SK-N-SH (cell line): ENCODE results near the gene FAM229A. TPM values are rescaled to one million over a fixed set of nuclear protein-coding genes. Genes with fewer than 3 reads are reported as not detected.
"Not testable (repeated sequence)": the region's sequence is repeated elsewhere in the genome, so short reads cannot be mapped to it uniquely, and the experiment has no call there.

ENCODE experiments used
- CTCF ChIA-PET: fragments of 300-600, 350-600 bp; formaldehyde crosslinking; extraction: SDS; loops from one replicate; lab custom pipeline; 2021; lab: Yijun Ruan, JAX
- POLR2A ChIA-PET: fragments of 350-600 bp; sonication (Branson Sonifier 250); formaldehyde crosslinking; extraction: SDS; loops from one replicate; lab custom pipeline; 2020; ENCODE audit warnings: antibody characterized with exemption, inconsistent platforms; lab: Yijun Ruan, JAX
- DNase-seq: peaks from one replicate; pipeline ENCODE4 v3.0.0; 2012
- H2AFZ ChIP-seq: fragments of 200-600 bp; sonication (generic); 2 replicates; pipeline ENCODE4 v1.8.1; 2016; ENCODE audit warnings: antibody characterized with exemption, mild to moderate bottlenecking, low read depth
- H3F3A ChIP-seq: fragments of 200-600 bp; sonication (generic); replicated peaks from 2 replicates; pipeline ENCODE3; 2016; ENCODE audit warnings: antibody characterized with exemption, mild to moderate bottlenecking; ENCODE audit not compliant: insufficient read depth
- H3K27ac ChIP-seq, 2 experiments: fragments of 200-500 bp in 1 of 2; fragments of 200-600 bp in 1 of 2; sonication (Bioruptor generic) in 1 of 2; sonication (generic), shearing (Covaris generic) in 1 of 2; 2 replicates each; pipeline versions ENCODE4 v1.5.1 to v1.6.1; 2014 to 2016; ENCODE audit warnings: low read depth in 2 of 2, inconsistent platforms in 1 of 2, low read length in 1 of 2, mild to moderate bottlenecking in 1 of 2, mixed read lengths in 1 of 2
- H3K27me3 ChIP-seq: fragments of 200-600 bp; sonication (generic), shearing (Covaris generic); 2 replicates; pipeline ENCODE4 v1.6.1; 2016; ENCODE audit warnings: mixed run types; ENCODE audit not compliant: insufficient read depth
- H3K36me3 ChIP-seq, 2 experiments: fragments of 200-500 bp in 1 of 2; fragments of 200-600 bp in 1 of 2; sonication (Bioruptor generic) in 1 of 2; sonication (generic) in 1 of 2; replicated peaks in 1 of 2; 2 replicates each; pipeline versions ENCODE3 to v1.5.1; 2014 to 2016; ENCODE audit warnings: low read length in 1 of 2, mild to moderate bottlenecking in 1 of 2; ENCODE audit not compliant: insufficient read depth in 2 of 2, control insufficient read depth in 1 of 2
- H3K4me1 ChIP-seq, 2 experiments: fragments of 200-500 bp in 1 of 2; fragments of 200-600 bp in 1 of 2; sonication (Bioruptor generic) in 1 of 2; sonication (generic), shearing (Covaris generic) in 1 of 2; 2 replicates each; pipeline versions ENCODE4 v1.5.1 to v1.6.1; 2014 to 2016; ENCODE audit warnings: low read depth in 1 of 2, low read length in 1 of 2, mixed run types in 1 of 2; ENCODE audit not compliant: insufficient read depth in 2 of 2, control insufficient read depth in 1 of 2
- H3K4me2 ChIP-seq: fragments of 200-600 bp; sonication (generic), shearing (Covaris generic); 2 replicates; pipeline ENCODE4 v1.6.1; 2017; ENCODE audit warnings: mixed run types
- H3K4me3 ChIP-seq, 2 experiments: fragments of 200-500 bp in 1 of 2; fragments of 200-600 bp in 1 of 2; sonication (Bioruptor generic) in 1 of 2; sonication (generic), shearing (Covaris generic) in 1 of 2; 2 replicates each; pipeline versions ENCODE4 v1.5.1 to v1.8.1; 2014 to 2016; ENCODE audit warnings: low read depth in 2 of 2, inconsistent platforms in 1 of 2, low read length in 1 of 2, mild to moderate bottlenecking in 1 of 2, mixed read lengths in 1 of 2, moderate library complexity in 1 of 2
- H3K79me2 ChIP-seq: fragments of 200-600 bp; sonication (generic); 2 replicates; pipeline ENCODE4 v1.8.1; 2017; ENCODE audit warnings: mild to moderate bottlenecking; ENCODE audit not compliant: insufficient read depth
- H3K9ac ChIP-seq: fragments of 200-600 bp; sonication (generic); 2 replicates; pipeline ENCODE4 v1.6.1; 2017; ENCODE audit warnings: mixed run types
- H3K9me2 ChIP-seq: fragments of 200-600 bp; sonication (generic); 2 replicates; pipeline ENCODE4 v1.6.1; 2017; ENCODE audit warnings: mixed run types
- H3K9me3 ChIP-seq: fragments of 200-600 bp; sonication (generic); 2 replicates; pipeline ENCODE4 v1.6.1; 2017; ENCODE audit warnings: mixed run types, mild to moderate bottlenecking, moderate library complexity
- H4K20me1 ChIP-seq: fragments of 200-600 bp; sonication (generic); 2 replicates; pipeline ENCODE4 v1.6.1; 2017; ENCODE audit warnings: mild to moderate bottlenecking, mixed run types; ENCODE audit not compliant: insufficient read depth
- EZH2phosphoT487 ChIP-seq: fragments of 200-600 bp; sonication (generic); IDR thresholded peaks from 2 replicates; pipeline ENCODE4 v1.6.1; 2017; ENCODE audit warnings: low read depth, mixed run types, mild to moderate bottlenecking, antibody characterized with exemption, moderate library complexity, borderline replicate concordance
- MXI1 ChIP-seq: IDR thresholded peaks from 2 replicates; pipeline ENCODE4 v1.6.1; 2012; ENCODE audit warnings: mild to moderate bottlenecking, low read depth, low read length, improper control_type of control experiment
- POLR2AphosphoS5 ChIP-seq: IDR thresholded peaks from 2 replicates; pipeline ENCODE4 v1.6.1; 2012; ENCODE audit warnings: low read depth, low read length
- RAD21 ChIP-seq: IDR thresholded peaks from 2 replicates; pipeline ENCODE4 v1.6.1; 2012; ENCODE audit warnings: mild to moderate bottlenecking, low read length
- RCOR1 ChIP-seq: fragments of 150-350 bp; IDR thresholded peaks from 2 replicates; pipeline ENCODE4 v1.6.1; 2017; ENCODE audit warnings: antibody characterized with exemption, low read length
- RXRA ChIP-seq: IDR thresholded peaks from 2 replicates; pipeline ENCODE4 v1.4.0; 2012; ENCODE audit warnings: low read depth, mild to moderate bottlenecking, borderline replicate concordance
- WGBS: methylation state at CpG from one replicate; pipeline ENCODE4 v1.1.6; 2017; ENCODE audit warnings: low lambda C conversion rate; 5-methylcytosine and 5-hydroxymethylcytosine counted together
- polyA plus RNA-seq, 3 experiments: library from polyadenylated mRNA; depleted of rRNA; stranded (reverse); fragments of >200 nt; gene quantifications; 2 replicates each; pipeline ENCODE4 v1.2.3, GENCODE V29; 2012
- TF ChIP-seq, protein P1 (sequence below): IDR thresholded peaks from 2 replicates; pipeline ENCODE4 v1.6.1; 2012; ENCODE audit warnings: mild to moderate bottlenecking, low read depth, low read length, moderate library complexity
- TF ChIP-seq, protein P2 (sequence below): IDR thresholded peaks from 2 replicates; pipeline ENCODE4; 2012
- TF ChIP-seq, protein P3 (sequence below): IDR thresholded peaks from 2 replicates; pipeline ENCODE4 v1.4.0; 2012; ENCODE audit warnings: low read depth, borderline replicate concordance
- TF ChIP-seq, protein P4 (sequence below): IDR thresholded peaks from 2 replicates; pipeline ENCODE4 v1.4.0; 2012; ENCODE audit warnings: low read depth

The FAM229A gene
- polyA plus RNA-seq, 1 of the 3 experiments (the other 2 are of a cell fraction) = 8.0 TPM

DNA sequence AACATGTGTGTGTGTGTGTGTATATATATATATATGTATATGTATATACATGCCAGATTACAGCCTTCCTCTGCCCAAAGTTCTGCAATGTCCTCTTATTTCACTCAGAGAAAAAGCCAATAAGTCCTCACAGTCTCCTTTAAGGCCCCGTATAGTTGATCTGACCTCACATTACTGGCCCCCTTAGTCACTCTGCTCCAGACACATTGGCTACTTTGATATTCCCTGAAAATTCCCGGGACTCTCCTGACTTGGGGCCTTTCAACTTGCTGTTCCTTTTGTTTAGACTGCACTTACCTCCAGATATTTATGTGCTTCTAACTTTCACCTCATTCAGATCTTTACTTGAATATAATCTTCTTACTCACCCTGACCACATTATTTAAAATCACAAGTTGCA is 36.1 kb upstream of the FAM229A start:
- WGBS = 49% methylated on average over 2 of the region's 2 CpGs
- Histone ChIP-seq H3K9me2 (no peaks in the 10 kb centered on the region), H3K4me3 (no peak overlapping the region), H2AFZ (no peak overlapping the region), H3K36me3 (no peaks in the 10 kb centered on the region), H4K20me1 (no peaks in the 10 kb centered on the region), H3K4me2 (no peak overlapping the region), H3K9me3 (no peaks in the 10 kb centered on the region), H3K27ac (no peak overlapping the region), H3K4me1 (peaks cover 0 to 1% of the 10 kb centered on the region in 2 experiments; a peak in 2 of 4 replicates), H3F3A (peaks cover 19% of the 10 kb centered on the region), H3K9ac (no peak overlapping the region), H3K79me2 (peaks cover 14% of the 10 kb centered on the region), H3K27me3 (no peaks in the 10 kb centered on the region)
- POLR2A ChIA-PET = no interaction called here
- TF ChIP-seq, protein P1, sequence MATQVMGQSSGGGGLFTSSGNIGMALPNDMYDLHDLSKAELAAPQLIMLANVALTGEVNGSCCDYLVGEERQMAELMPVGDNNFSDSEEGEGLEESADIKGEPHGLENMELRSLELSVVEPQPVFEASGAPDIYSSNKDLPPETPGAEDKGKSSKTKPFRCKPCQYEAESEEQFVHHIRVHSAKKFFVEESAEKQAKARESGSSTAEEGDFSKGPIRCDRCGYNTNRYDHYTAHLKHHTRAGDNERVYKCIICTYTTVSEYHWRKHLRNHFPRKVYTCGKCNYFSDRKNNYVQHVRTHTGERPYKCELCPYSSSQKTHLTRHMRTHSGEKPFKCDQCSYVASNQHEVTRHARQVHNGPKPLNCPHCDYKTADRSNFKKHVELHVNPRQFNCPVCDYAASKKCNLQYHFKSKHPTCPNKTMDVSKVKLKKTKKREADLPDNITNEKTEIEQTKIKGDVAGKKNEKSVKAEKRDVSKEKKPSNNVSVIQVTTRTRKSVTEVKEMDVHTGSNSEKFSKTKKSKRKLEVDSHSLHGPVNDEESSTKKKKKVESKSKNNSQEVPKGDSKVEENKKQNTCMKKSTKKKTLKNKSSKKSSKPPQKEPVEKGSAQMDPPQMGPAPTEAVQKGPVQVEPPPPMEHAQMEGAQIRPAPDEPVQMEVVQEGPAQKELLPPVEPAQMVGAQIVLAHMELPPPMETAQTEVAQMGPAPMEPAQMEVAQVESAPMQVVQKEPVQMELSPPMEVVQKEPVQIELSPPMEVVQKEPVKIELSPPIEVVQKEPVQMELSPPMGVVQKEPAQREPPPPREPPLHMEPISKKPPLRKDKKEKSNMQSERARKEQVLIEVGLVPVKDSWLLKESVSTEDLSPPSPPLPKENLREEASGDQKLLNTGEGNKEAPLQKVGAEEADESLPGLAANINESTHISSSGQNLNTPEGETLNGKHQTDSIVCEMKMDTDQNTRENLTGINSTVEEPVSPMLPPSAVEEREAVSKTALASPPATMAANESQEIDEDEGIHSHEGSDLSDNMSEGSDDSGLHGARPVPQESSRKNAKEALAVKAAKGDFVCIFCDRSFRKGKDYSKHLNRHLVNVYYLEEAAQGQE = no peak
- TF ChIP-seq, protein P2, sequence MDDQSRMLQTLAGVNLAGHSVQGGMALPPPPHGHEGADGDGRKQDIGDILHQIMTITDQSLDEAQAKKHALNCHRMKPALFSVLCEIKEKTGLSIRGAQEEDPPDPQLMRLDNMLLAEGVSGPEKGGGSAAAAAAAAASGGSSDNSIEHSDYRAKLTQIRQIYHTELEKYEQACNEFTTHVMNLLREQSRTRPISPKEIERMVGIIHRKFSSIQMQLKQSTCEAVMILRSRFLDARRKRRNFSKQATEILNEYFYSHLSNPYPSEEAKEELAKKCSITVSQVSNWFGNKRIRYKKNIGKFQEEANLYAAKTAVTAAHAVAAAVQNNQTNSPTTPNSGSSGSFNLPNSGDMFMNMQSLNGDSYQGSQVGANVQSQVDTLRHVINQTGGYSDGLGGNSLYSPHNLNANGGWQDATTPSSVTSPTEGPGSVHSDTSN = no peak
- no peak for DNase-seq
- CTCF ChIA-PET = interaction anchor here (1.1 to 4.4 kb wide), 3 partner anchors 10 to 477 kb away, joined by 3 to 76 read pairs (median 4); no protein-coding TSS in a partner anchor

DNA sequence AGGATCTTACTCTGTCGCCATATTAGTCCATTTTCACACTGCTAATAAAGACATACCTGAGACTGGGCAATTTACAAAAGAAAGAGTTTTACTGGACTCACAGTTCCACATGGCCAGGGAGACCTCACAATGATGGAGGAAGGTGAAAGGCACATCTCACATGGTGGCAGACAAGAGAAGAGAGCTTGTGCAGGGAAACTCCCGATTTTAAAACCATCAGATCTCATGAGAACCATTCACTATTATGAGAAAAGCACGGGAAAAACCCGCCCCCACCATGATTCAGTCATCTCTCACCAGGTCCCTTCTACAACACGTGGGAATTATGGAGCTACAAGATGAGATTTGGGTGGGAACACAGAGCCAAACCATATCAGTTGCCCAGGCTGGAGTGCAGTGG is 34.2 kb upstream of the FAM229A start:
- H3K4me1 ChIP-seq, H3K36me3 ChIP-seq, H2AFZ ChIP-seq, H3K27ac ChIP-seq, DNase-seq, H3K4me2 ChIP-seq, H4K20me1 ChIP-seq, H3K4me3 ChIP-seq, H3K9me3 ChIP-seq, H3K9ac ChIP-seq, H3K27me3 ChIP-seq, H3K9me2 ChIP-seq: not testable (repeated sequence)
- Histone ChIP-seq H3F3A (peaks cover 19% of the 10 kb centered on the region), H3K79me2 (peaks cover 32% of the 10 kb centered on the region)
- 91% methylated on average over 5 of the region's 5 CpGs for WGBS
- ChIA-PET POLR2A (interaction anchor here (1.1 kb wide), 1 partner anchor 60 kb away, joined by 4 read pairs; the partner anchor contains the start of gene MARCKSL1), CTCF (interaction anchor here (1.8 kb wide), 1 partner anchor 17 kb away, joined by 8 read pairs; no protein-coding TSS in a partner anchor)

DNA sequence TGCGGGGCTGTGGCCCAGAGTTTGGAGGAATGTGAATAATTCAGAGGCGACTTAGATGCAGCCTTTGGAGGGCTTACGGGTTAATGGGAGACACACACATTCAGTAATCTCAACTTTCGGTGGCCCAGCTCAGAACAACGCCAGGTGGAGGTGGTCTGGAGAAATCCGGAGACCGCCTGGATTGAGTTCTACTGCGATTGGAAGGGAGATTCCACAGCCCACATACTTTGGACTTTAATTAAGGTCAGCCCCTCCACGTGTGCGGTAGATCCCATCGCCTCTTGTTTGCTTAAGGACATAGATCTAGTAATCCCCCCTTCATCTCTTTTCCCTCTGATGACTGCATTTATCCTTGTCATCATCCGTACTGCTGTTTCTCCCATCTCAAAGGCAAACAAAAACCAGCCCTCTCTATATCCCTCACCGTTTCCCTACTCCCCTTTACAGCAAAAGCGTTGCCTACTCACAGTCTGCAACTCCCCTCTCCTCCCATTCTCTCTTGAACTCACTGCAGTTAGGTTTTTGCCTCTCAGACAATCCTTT is 32.7 kb upstream of the FAM229A start:
- H3K9ac ChIP-seq = peak overlapping the region; percentile 89
- CTCF ChIA-PET = interaction anchor here (0.6 to 2.2 kb wide), 4 partner anchors 18 to 435 kb away, joined by 3 to 8 read pairs (median 4); no protein-coding TSS in a partner anchor
- H3K4me1 ChIP-seq = peaks cover 0 to 7% of the 10 kb centered on the region in 2 experiments; a peak in 2 of 4 replicates
- H3K4me3 ChIP-seq = peak overlapping the region; percentile 83 to 84
- H3K36me3 ChIP-seq = peaks cover 5 to 15% of the 10 kb centered on the region in 2 experiments
- H3K9me3 ChIP-seq = no peaks in the 10 kb centered on the region
- TF ChIP-seq RCOR1 = peak; percentile 95; the same call in 1 of the 2 replicates
- TF ChIP-seq RXRA = no peak
- peak; percentile 69; the same call in 1 of the 2 replicates for TF ChIP-seq POLR2AphosphoS5
- TF ChIP-seq, protein P3, sequence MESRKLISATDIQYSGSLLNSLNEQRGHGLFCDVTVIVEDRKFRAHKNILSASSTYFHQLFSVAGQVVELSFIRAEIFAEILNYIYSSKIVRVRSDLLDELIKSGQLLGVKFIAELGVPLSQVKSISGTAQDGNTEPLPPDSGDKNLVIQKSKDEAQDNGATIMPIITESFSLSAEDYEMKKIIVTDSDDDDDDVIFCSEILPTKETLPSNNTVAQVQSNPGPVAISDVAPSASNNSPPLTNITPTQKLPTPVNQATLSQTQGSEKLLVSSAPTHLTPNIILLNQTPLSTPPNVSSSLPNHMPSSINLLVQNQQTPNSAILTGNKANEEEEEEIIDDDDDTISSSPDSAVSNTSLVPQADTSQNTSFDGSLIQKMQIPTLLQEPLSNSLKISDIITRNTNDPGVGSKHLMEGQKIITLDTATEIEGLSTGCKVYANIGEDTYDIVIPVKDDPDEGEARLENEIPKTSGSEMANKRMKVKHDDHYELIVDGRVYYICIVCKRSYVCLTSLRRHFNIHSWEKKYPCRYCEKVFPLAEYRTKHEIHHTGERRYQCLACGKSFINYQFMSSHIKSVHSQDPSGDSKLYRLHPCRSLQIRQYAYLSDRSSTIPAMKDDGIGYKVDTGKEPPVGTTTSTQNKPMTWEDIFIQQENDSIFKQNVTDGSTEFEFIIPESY = no peak
- TF ChIP-seq, protein P4, sequence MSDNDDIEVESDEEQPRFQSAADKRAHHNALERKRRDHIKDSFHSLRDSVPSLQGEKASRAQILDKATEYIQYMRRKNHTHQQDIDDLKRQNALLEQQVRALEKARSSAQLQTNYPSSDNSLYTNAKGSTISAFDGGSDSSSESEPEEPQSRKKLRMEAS = peak; percentile 29
- TF ChIP-seq MXI1 = peak; percentile 56; the same call in 1 of the 2 replicates
- no peak for TF ChIP-seq RAD21
- TF ChIP-seq EZH2phosphoT487 = no peak
- no peaks in the 10 kb centered on the region for H3K9me2 ChIP-seq
- peak overlapping the region; percentile 80 for H3K4me2 ChIP-seq
- H3K27ac ChIP-seq = peak overlapping the region; percentile 92 to 95
- H3K27me3 ChIP-seq = no peaks in the 10 kb centered on the region
- WGBS = under 1% methylated on average over 11 of the region's 14 CpGs
- peak overlapping the region; percentile 98 for H2AFZ ChIP-seq
- H3F3A ChIP-seq = peaks cover 16% of the 10 kb centered on the region
- H4K20me1 ChIP-seq = no peaks in the 10 kb centered on the region
- POLR2A ChIA-PET = interaction anchor here (0.6 to 1.5 kb wide), 8 partner anchors 16 to 256 kb away, joined by 3 to 6 read pairs (median 4); partner anchors contain the start of genes MARCKSL1, RBBP4 and ZBTB8OS
- no peak for DNase-seq
- peaks cover 48% of the 10 kb centered on the region for H3K79me2 ChIP-seq
